Mammary epithelial cell (primary cell): ENCODE results near the gene LRMDA.

Source experiments
- CTCF ChIP-seq, 2 donors: IDR thresholded peaks in 1 of 2; conservative IDR thresholded peaks in 1 of 2; 2 replicates each; pipeline ENCODE4 v1.5.1; 2011 to 2012; ENCODE audit warnings: inconsistent platforms in 2 of 2, low read length in 2 of 2, mild to moderate bottlenecking in 2 of 2, control low read depth in 1 of 2, low read depth in 1 of 2; ENCODE audit not compliant: insufficient read depth in 1 of 2; ENCODE audit errors: extremely low read depth in 1 of 2
- EZH2 ChIP-seq: IDR thresholded peaks from 2 replicates; pipeline ENCODE4 v1.6.1; 2012; ENCODE audit warnings: low read length, inconsistent platforms, borderline replicate concordance

GRCh38 chr10:75451831-75452230, 20.4 kb downstream of the LRMDA start:
- TF ChIP-seq CTCF (conservative IDR thresholded peaks at IDR 0.05 in 1 of 2, IDR thresholded peaks at IDR 0.05 in 1 of 2; ENCODE audit: extremely low read depth in 1 of 2, insufficient read depth in 1 of 2, low read depth in 1 of 2, low read length in 2 of 2) = no peak
- no peak for TF ChIP-seq EZH2
